ENCODE measurements around the gene CD22. TPM values are rescaled to one million over a fixed set of nuclear protein-coding genes. Genes with fewer than 3 reads are reported as not detected.

Gene CD22
- total and polyA plus RNA-seq, 2 of the 13 experiments (the other 11 are each of a cell fraction or from before 2014, with no cell fraction given), result 0.71 to 1.7 TPM

DNA sequence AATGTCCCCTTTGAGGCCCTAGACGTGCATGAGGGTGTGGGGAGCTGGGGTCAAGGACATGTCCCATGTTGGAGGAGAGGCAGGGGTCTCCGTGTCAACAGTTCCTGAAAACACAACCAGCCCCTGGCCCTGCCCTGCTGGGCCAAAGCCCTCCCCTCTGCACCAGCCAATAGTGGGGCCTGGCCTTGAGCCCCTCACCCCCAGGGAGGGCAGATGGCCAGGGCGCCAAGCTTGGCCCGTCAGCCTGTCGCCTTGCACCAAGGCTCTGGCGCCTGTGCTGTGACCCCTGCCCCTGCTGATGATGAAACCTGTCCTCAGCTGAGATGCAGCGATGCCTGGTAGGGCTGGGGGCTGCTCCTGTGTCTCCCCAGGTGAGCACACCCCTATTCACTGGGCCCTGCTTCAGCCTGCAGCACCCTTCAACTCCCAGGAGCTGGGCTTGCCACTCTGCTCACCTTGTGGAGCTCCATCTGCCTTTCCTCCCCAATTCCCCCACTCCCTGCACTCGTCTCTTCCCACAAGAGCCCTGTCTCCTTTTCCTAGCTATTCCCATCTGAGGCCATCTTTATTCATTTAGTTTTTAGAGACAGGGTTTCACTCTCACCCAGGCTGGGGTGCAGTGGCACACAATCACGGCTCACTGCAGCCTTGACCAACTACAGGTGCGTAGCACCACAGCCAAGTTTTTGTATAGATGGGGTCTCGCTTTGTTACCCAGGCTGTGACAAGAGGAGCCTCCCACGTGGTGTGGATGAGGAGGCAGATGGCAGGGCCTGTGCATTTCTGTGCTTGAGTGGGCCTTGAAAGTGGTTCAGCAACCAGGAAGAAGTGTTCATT is 48.8 kb upstream of the CD22 start (continued):
- TF ChIP-seq RBM39 (IDR thresholded peaks at IDR 0.05; ENCODE audit: low read depth, low read length, poor library complexity, severe bottlenecking), result no peak
- 0 out of 2 replicates have a peak, but pooled peaks have one; percentile 22 for TF ChIP-seq HNF1B (CRISPR knock-in tag; IDR thresholded peaks at IDR 0.05)
- peak; percentile 56; the same call in 1 of the 2 replicates for TF ChIP-seq ESRRA (CRISPR knock-in tag; IDR thresholded peaks at IDR 0.05; ENCODE audit: low read depth)
- TF ChIP-seq, protein P1, sequence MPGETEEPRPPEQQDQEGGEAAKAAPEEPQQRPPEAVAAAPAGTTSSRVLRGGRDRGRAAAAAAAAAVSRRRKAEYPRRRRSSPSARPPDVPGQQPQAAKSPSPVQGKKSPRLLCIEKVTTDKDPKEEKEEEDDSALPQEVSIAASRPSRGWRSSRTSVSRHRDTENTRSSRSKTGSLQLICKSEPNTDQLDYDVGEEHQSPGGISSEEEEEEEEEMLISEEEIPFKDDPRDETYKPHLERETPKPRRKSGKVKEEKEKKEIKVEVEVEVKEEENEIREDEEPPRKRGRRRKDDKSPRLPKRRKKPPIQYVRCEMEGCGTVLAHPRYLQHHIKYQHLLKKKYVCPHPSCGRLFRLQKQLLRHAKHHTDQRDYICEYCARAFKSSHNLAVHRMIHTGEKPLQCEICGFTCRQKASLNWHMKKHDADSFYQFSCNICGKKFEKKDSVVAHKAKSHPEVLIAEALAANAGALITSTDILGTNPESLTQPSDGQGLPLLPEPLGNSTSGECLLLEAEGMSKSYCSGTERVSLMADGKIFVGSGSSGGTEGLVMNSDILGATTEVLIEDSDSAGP (CRISPR knock-in tag; IDR thresholded peaks at IDR 0.05; ENCODE audit: borderline replicate concordance), result peak; percentile 77
- TF ChIP-seq, protein P2, sequence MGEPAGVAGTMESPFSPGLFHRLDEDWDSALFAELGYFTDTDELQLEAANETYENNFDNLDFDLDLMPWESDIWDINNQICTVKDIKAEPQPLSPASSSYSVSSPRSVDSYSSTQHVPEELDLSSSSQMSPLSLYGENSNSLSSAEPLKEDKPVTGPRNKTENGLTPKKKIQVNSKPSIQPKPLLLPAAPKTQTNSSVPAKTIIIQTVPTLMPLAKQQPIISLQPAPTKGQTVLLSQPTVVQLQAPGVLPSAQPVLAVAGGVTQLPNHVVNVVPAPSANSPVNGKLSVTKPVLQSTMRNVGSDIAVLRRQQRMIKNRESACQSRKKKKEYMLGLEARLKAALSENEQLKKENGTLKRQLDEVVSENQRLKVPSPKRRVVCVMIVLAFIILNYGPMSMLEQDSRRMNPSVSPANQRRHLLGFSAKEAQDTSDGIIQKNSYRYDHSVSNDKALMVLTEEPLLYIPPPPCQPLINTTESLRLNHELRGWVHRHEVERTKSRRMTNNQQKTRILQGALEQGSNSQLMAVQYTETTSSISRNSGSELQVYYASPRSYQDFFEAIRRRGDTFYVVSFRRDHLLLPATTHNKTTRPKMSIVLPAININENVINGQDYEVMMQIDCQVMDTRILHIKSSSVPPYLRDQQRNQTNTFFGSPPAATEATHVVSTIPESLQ (CRISPR knock-in tag; conservative IDR thresholded peaks at IDR 0.05), result no peak
- TF ChIP-seq, protein P3, sequence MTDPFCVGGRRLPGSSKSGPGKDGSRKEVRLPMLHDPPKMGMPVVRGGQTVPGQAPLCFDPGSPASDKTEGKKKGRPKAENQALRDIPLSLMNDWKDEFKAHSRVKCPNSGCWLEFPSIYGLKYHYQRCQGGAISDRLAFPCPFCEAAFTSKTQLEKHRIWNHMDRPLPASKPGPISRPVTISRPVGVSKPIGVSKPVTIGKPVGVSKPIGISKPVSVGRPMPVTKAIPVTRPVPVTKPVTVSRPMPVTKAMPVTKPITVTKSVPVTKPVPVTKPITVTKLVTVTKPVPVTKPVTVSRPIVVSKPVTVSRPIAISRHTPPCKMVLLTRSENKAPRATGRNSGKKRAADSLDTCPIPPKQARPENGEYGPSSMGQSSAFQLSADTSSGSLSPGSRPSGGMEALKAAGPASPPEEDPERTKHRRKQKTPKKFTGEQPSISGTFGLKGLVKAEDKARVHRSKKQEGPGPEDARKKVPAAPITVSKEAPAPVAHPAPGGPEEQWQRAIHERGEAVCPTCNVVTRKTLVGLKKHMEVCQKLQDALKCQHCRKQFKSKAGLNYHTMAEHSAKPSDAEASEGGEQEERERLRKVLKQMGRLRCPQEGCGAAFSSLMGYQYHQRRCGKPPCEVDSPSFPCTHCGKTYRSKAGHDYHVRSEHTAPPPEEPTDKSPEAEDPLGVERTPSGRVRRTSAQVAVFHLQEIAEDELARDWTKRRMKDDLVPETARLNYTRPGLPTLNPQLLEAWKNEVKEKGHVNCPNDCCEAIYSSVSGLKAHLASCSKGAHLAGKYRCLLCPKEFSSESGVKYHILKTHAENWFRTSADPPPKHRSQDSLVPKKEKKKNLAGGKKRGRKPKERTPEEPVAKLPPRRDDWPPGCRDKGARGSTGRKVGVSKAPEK (CRISPR knock-in tag; IDR thresholded peaks at IDR 0.05; ENCODE audit: borderline replicate concordance), result no peak
- TF ChIP-seq NR2C2 (CRISPR knock-in tag; IDR thresholded peaks at IDR 0.05; ENCODE audit: borderline replicate concordance), result peak; percentile 91
- TF ChIP-seq HNF4A (CRISPR knock-in tag; IDR thresholded peaks at IDR 0.05), result peak; percentile 88
- TF ChIP-seq SRF (IDR thresholded peaks at IDR 0.05; ENCODE audit: low read depth, low read length), result no peak
- peak; percentile 21 to 43; a peak in 3 of 4 replicates for TF ChIP-seq POLR2A (IDR thresholded peaks at IDR 0.05; ENCODE audit: insufficient read depth in 1 of 2, low read depth in 2 of 2, low read length in 2 of 2)
- TF ChIP-seq CREM (IDR thresholded peaks at IDR 0.05), result peak; percentile 55; the same call in 1 of the 2 replicates
- no peak for TF ChIP-seq CREM (CRISPR knock-in tag; IDR thresholded peaks at IDR 0.05)
- TF ChIP-seq PAWR (CRISPR knock-in tag; IDR thresholded peaks at IDR 0.05; ENCODE audit: borderline replicate concordance), result no peak
- no peak for TF ChIP-seq ZSCAN22 (CRISPR knock-in tag; IDR thresholded peaks at IDR 0.05)
- TF ChIP-seq MED13 (CRISPR knock-in tag; IDR thresholded peaks at IDR 0.05), result peak; percentile 56; the same call in 1 of the 2 replicates
- no peak for TF ChIP-seq FOXP1 (IDR thresholded peaks at IDR 0.05)
- TF ChIP-seq FOXP1 (CRISPR knock-in tag; IDR thresholded peaks at IDR 0.05), result no peak; the same call in 1 of the 2 replicates
- no peak for TF ChIP-seq ZNF790 (CRISPR knock-in tag; IDR thresholded peaks at IDR 0.05; ENCODE audit: borderline replicate concordance)
- peak; percentile 54; the same call in 1 of the 2 replicates for TF ChIP-seq SP5 (CRISPR knock-in tag; IDR thresholded peaks at IDR 0.05; ENCODE audit: borderline replicate concordance, low read depth)
- no peak for TF ChIP-seq ZNF264 (CRISPR knock-in tag; IDR thresholded peaks at IDR 0.05)
- peak; percentile 63; the same call in 1 of the 2 replicates for TF ChIP-seq HOXA3 (CRISPR knock-in tag; IDR thresholded peaks at IDR 0.05)

All from HepG2 (cell line).